Ovary (tissue), 9 donors: Measurements from ENCODE around the gene NPHP4. TPM values are rescaled to one million over a fixed set of nuclear protein-coding genes. Genes with fewer than 3 reads are reported as not detected.

Source experiments
- DNase-seq, 5 donors: peaks; one replicate each; pipeline ENCODE4 v3.0.0-alpha.2; 2019 to 2020
- H3K27ac ChIP-seq, 2 donors: fragments of 200-600 bp; one replicate each; pipeline versions ENCODE4 v1.5.1 to v1.8.0; 2019 to 2022
- H3K27me3 ChIP-seq: fragments of 200-600 bp; one replicate; pipeline ENCODE4 v1.8.0; 2022
- H3K36me3 ChIP-seq: fragments of 200-600 bp; sonication (generic); one replicate; pipeline ENCODE4 v1.5.1; 2019
- H3K4me1 ChIP-seq: one replicate; pipeline ENCODE4 v1.8.1; 2013; ENCODE audit warnings: mild to moderate bottlenecking, moderate library complexity; ENCODE audit not compliant: insufficient read depth
- H3K4me3 ChIP-seq: fragments of 200-600 bp; sonication (generic); one replicate; pipeline ENCODE4 v1.5.1; 2017
- H3K9me3 ChIP-seq, 2 donors: fragments of 200-600 bp in 1 of 2; sonication (generic) in 1 of 2; one replicate each; pipeline versions ENCODE4 v1.5.1 to v1.8.1; 2013 to 2019; ENCODE audit warnings: mild to moderate bottlenecking in 1 of 2, moderate library complexity in 1 of 2
- EP300 ChIP-seq: sonication (generic); formaldehyde crosslinking; IDR thresholded peaks from one replicate; pipeline ENCODE4 v1.6.1; 2017; ENCODE audit warnings: antibody characterized with exemption
- POLR2A ChIP-seq: fragments of 450-650 bp; IDR thresholded peaks from one replicate; pipeline ENCODE4 v1.6.1; 2017; ENCODE audit warnings: antibody characterized with exemption, mild to moderate bottlenecking, moderate library complexity
- WGBS, 3 donors: extraction: QIAGEN DNeasy Blood & Tissue Kit in 1 of 3; methylation state at CpG; one replicate each; pipeline versions ENCODE4 v1.1.5 to v1.1.7; 2013 to 2017; 5-methylcytosine and 5-hydroxymethylcytosine counted together
- intact Hi-C, 4 donors: fragments of 100-400 bp; cut with DNase I; formaldehyde crosslinking; loops; one replicate each; pipeline versions ENCODE4 v1.11.0 to v1.15.1; 2022 to 2023
- polyA plus RNA-seq, 2 donors: library from polyadenylated mRNA; stranded (reverse); fragments of 200-250 nt in 1 of 2; fragments of 350-450 nt in 1 of 2; fragmentation: Illumina TruSeq in 1 of 2; extraction: RNeasy Lipid Tissue Mini Kit (QIAGEN cat#74804) in 1 of 2; gene quantifications; one replicate each; pipeline ENCODE4 v1.2.3, GENCODE V29; 2013 to 2014
- total RNA-seq, 7 donors: library from RNA; depleted of rRNA in 2 of 7; stranded (reverse); fragments of >200 nt in 2 of 7; fragmentation: NEBNext Ultra II Directional in 3 of 7; extraction: Animal tissue kit (Norgen Biotek cat#: 25700) in 3 of 7; gene quantifications; one replicate each; pipeline versions ENCODE4 v1.1.0 to v1.2.4, GENCODE V29; 2016 to 2023
- TF ChIP-seq, protein P1 (sequence below), 3 donors: fragments of 450-650 bp in 2 of 3; fragments of 200-600 bp in 1 of 3; IDR thresholded peaks; one replicate each; pipeline versions ENCODE4 v1.5.1 to v1.8.0; 2016 to 2022; ENCODE audit warnings: antibody characterized with exemption in 3 of 3, mild to moderate bottlenecking in 1 of 3
- donor health status: DM: no; HTN: no; CAD: no; lungs with moderate emphysema.
- donor health status: DM: no; HTN: no; CAD: no.
- donor health status: Bipolar disorder and iron deficiency.
- donor health status: DM: yes; HTN: yes; CAD: no.
- donor health status: DM: no; HTN: no; CAD: no.
- donor health status: DM: yes; HTN: yes; CAD: no.

Gene NPHP4
- total and polyA plus RNA-seq, 9 donors = 1.5 to 20.8 (median 10.7) TPM

DNA sequence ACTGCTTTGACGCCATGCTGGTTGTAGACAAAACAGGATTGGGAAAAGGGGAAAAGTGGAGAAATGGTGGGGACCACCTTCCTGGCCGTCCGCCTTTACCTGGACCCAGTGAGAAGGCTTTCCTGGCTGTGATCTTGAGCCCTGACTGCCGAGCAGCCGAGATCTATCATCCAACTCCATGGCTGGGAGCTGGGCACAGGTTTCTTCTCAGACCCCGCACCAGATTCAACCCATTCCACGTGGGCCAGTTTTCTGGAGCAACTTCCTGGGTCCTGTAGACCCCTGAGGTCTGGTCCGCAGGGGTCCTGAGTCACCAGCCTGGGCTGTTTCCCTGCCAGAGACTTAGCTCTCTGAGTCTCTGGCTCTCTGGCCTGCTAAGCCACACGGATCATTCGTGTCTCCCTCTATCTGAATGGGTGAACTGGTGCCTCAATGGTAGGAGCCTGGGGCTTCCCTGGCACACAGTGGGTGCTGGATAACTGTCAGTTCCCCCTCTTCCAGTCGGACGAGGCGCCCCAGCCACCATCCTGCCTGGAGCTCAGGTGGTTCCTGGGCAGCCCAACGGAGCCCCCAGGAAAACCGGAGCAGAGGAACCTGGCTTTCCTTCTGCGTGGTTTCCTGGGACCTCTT lies 4.5 kb upstream of the NPHP4 start:
- no peak for TF ChIP-seq POLR2A
- TF ChIP-seq, protein P1, sequence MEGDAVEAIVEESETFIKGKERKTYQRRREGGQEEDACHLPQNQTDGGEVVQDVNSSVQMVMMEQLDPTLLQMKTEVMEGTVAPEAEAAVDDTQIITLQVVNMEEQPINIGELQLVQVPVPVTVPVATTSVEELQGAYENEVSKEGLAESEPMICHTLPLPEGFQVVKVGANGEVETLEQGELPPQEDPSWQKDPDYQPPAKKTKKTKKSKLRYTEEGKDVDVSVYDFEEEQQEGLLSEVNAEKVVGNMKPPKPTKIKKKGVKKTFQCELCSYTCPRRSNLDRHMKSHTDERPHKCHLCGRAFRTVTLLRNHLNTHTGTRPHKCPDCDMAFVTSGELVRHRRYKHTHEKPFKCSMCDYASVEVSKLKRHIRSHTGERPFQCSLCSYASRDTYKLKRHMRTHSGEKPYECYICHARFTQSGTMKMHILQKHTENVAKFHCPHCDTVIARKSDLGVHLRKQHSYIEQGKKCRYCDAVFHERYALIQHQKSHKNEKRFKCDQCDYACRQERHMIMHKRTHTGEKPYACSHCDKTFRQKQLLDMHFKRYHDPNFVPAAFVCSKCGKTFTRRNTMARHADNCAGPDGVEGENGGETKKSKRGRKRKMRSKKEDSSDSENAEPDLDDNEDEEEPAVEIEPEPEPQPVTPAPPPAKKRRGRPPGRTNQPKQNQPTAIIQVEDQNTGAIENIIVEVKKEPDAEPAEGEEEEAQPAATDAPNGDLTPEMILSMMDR (IDR thresholded peaks at IDR 0.05) = no peak
- no peak for TF ChIP-seq EP300
- no peaks in the 10 kb centered on the region for H3K36me3 ChIP-seq
- DNase-seq = peak in 1 of 5 donors; percentile 13
- H3K27me3 ChIP-seq = no peaks in the 10 kb centered on the region
- peaks cover 4% of the 10 kb centered on the region for H3K4me1 ChIP-seq
- 83 to 91% (median 85%) methylated on average over 16 of the region's 16 CpGs for WGBS, 3 donors
- no peak overlapping the region for H3K4me3 ChIP-seq
- H3K27ac ChIP-seq = no peak overlapping the region
- intact Hi-C loops = loop anchor here in 1 of 4 donors (1.0 kb wide), 1 partner anchor 22 kb away; no protein-coding TSS in a partner anchor
- no peaks in the 10 kb centered on the region for H3K9me3 ChIP-seq

DNA sequence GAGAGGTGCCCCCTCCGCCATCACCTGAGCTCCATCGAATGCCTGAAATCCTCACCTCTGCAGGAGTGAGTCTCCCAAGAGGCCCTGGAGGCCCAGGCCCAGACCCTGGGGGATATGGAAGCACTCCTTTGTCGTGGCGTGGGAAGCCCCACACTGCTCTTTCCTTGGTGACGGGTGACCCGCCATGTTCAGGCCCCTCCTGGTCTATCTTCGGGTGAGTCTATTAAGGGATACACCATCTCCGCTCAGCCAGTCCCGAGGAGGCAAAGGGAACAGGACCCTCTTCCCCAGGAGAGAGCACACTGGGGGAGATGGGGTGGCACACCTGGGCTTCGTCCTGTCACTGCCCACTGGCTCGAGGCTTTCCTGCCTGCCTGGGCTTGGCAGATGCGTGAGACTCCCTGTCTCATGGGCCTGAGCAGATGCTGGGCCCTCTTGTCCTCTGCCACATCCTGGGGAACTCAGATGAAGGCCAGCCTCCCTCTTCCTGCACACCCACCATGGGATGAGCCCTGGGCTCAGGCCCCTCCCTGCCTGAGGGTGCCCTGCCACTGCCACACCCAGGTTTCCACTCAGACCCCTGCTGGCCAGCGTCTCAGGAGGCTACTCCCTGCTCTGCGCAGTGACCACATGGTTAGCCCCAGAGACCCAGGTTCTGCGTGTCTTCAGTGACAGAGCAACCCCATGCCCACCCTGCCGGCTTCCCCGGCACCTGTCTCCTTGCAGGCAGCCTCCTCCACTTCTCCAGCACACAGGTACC lies 3.8 kb upstream of the NPHP4 start:
- DNase-seq = peak in 1 of 5 donors; percentile 14
- H3K4me3 ChIP-seq = no peak overlapping the region
- no peaks in the 10 kb centered on the region for H3K9me3 ChIP-seq
- WGBS, 3 donors = 91 to 94% (median 93%) methylated on average over 17 of the region's 17 CpGs
- H3K36me3 ChIP-seq = no peaks in the 10 kb centered on the region
- intact Hi-C loops = loop anchor here in 1 of 4 donors (1.0 kb wide), 1 partner anchor 22 kb away; no protein-coding TSS in a partner anchor
- H3K27me3 ChIP-seq = no peaks in the 10 kb centered on the region
- H3K27ac ChIP-seq = no peak overlapping the region
- peaks cover 6% of the 10 kb centered on the region for H3K4me1 ChIP-seq
- TF ChIP-seq EP300 = no peak
- TF ChIP-seq, protein P1 (IDR thresholded peaks at IDR 0.05) = no peak
- no peak for TF ChIP-seq POLR2A

DNA sequence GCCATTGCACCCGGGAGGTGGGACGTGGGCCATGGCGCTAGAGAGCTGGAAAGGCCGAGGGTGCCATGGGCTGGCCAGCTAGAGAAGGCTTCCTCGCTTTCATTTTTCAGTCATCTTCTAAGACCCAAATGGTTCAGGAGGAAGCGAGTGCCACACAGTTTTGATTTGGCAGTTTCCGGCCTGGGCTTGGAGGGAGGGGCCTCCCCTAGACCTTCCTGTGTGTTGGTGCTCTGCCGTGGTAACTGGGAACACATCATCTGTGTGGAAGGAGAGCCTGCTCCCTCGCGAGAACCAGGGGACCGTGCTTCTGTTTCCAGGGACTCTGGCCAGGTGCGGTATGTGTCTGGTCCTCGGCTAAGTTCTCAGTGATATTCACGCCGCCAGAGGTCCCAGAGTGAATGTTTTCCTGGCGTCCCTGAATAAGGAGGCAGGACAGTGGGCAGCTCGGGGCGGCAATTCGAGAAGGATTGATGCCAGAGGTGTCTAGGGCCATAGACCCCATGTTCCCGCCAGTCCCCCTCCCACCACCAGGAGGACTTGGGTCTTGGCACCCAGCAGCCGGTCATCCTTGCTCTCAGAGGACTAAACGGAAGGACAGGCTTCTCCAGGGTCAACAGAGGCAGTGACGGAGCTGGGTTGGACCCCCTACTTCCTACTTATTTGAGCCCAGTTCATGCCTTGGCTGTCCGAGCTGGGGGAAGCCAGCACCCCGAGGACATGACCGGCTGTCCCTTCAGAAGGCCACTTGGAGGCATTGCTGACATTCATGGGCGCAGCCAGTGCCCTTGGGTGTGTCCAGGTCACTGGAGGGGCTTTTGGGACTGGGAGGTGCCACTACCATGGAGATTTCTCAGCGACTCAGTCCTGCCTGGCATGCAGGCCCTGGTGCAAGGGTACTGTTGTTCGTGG lies 2.7 kb upstream of the NPHP4 start:
- Histone ChIP-seq H3K27ac (no peak overlapping the region), H3K4me3 (no peak overlapping the region), H3K27me3 (no peaks in the 10 kb centered on the region), H3K4me1 (peaks cover 8% of the 10 kb centered on the region), H3K36me3 (no peaks in the 10 kb centered on the region), H3K9me3 (no peaks in the 10 kb centered on the region)
- 83 to 89% (median 86%) methylated on average over 28 to 29 of the region's 29 CpGs for WGBS, 3 donors
- no peak for TF ChIP-seq EP300
- TF ChIP-seq, protein P1 (IDR thresholded peaks at IDR 0.05) = no peak
- no peak for TF ChIP-seq POLR2A
- peak in 1 of 5 donors; percentile 33 for DNase-seq
- intact Hi-C loops = no loop called here
